T47D (cell line): ENCODE measurements around the gene ELL2.
A peak's percentile ranks its signal among the peaks of the same experiment; 100 is the strongest.

ENCODE experiments used
- DNase-seq, 2 experiments: peaks; one replicate each; pipeline versions ENCODE4 v3.0.0 to v3.0.0-alpha.2; 2011 to 2012; ENCODE audit warnings: low read depth in 1 of 2, low spot score in 1 of 2
- JUND ChIP-seq: IDR thresholded peaks from 2 replicates; pipeline ENCODE4 v1.6.1; 2012; ENCODE audit warnings: low read depth
- in situ Hi-C: cut with HindIII; loops from 2 replicates; pipeline ENCODE4 v1.10.0; 2016; ENCODE audit warnings: low sequenced_read_pairs, low pct_unique_long_range_greater_than_20kb

Gene ELL2

GRCh38 chr5:95904827-95905226, 56.8 kb downstream of the ELL2 start:
- TF ChIP-seq JUND, result no peak
- no peak for DNase-seq
- in situ Hi-C loops, result no loop called here

GRCh38 chr5:95903838-95904237, 57.8 kb downstream of the ELL2 start:
- no peak for TF ChIP-seq JUND
- in situ Hi-C loops, result no loop called here

GRCh38 chr5:95901676-95902627, 59.7 kb downstream of the ELL2 start:
- no peak for DNase-seq
- in situ Hi-C loops, result no loop called here

More at GRCh38 chr5:95903838-95904237, 57.8 kb downstream of the ELL2 start:
- DNase-seq, result no peak

GRCh38 chr5:95900383-95900958, 61.2 kb downstream of the ELL2 start:
- in situ Hi-C loops, result no loop called here
- DNase-seq, result no peak
- TF ChIP-seq JUND, result no peak

More at GRCh38 chr5:95901676-95902627, 59.7 kb downstream of the ELL2 start:
- no peak for TF ChIP-seq JUND

GRCh38 chr5:95899829-95900228, 61.8 kb downstream of the ELL2 start:
- no peak for TF ChIP-seq JUND
- in situ Hi-C loops, result no loop called here
- no peak for DNase-seq

GRCh38 chr5:95899006-95899405, 62.6 kb downstream of the ELL2 start:
- TF ChIP-seq JUND, result no peak
- in situ Hi-C loops, result no loop called here
- no peak for DNase-seq

GRCh38 chr5:95895771-95896170, 65.9 kb downstream of the ELL2 start:
- in situ Hi-C loops, result no loop called here
- DNase-seq, result no peak

GRCh38 chr5:95895251-95895650, 66.4 kb downstream of the ELL2 start:
- in situ Hi-C loops, result no loop called here
- no peak for TF ChIP-seq JUND
- DNase-seq, result no peak

More at GRCh38 chr5:95895771-95896170, 65.9 kb downstream of the ELL2 start:
- TF ChIP-seq JUND, result no peak

- no peak for TF ChIP-seq JUND
- DNase-seq, result peak in 1 of 2 experiments; percentile 66
- in situ Hi-C loops, result no loop called here
These were observed 68.8 kb downstream of the ELL2 start for GRCh38 chr5:95892784-95893354.

GRCh38 chr5:95891499-95891898, 70.2 kb downstream of the ELL2 start:
- in situ Hi-C loops, result no loop called here
- no peak for TF ChIP-seq JUND
- no peak for DNase-seq

GRCh38 chr5:95889076-95889475, 72.6 kb downstream of the ELL2 start:
- DNase-seq, result no peak
- in situ Hi-C loops, result no loop called here
- TF ChIP-seq JUND, result no peak

- no peak for DNase-seq
- no peak for TF ChIP-seq JUND
- in situ Hi-C loops, result no loop called here
These were observed 73.7 kb downstream of the ELL2 start for GRCh38 chr5:95887977-95888376.
